GM21360 (cell line): ENCODE data around the gene DNASE1.

Experiments used
- ATAC-seq: cut with Tn5 transposase; IDR thresholded peaks from one replicate; pipeline ENCODE4 v1.9.1; 2021; ENCODE audit warnings: mild to moderate bottlenecking, moderate library complexity; ENCODE audit not compliant: unreplicated experiment

The DNASE1 gene

DNA sequence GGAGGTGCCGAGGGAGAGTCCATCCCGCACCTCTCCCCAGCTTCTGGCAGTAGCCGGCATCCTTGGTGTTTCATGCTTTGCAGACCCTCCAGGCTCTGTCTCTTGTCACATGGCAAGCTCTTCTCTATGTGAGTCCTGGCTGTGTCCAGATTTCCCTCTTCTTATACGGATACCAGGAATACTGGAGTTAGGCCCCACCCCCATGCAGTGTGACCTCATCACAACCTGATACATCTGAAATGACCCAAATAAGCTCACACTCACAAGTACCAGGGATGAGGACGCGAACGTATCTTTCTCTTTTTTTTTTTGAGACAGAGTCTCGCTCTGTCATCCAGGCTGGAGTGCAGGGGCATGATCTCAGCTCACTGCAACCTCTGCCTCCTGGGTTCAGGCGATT is 39.6 kb downstream of the DNASE1 start:
- ATAC-seq: no peak

DNA sequence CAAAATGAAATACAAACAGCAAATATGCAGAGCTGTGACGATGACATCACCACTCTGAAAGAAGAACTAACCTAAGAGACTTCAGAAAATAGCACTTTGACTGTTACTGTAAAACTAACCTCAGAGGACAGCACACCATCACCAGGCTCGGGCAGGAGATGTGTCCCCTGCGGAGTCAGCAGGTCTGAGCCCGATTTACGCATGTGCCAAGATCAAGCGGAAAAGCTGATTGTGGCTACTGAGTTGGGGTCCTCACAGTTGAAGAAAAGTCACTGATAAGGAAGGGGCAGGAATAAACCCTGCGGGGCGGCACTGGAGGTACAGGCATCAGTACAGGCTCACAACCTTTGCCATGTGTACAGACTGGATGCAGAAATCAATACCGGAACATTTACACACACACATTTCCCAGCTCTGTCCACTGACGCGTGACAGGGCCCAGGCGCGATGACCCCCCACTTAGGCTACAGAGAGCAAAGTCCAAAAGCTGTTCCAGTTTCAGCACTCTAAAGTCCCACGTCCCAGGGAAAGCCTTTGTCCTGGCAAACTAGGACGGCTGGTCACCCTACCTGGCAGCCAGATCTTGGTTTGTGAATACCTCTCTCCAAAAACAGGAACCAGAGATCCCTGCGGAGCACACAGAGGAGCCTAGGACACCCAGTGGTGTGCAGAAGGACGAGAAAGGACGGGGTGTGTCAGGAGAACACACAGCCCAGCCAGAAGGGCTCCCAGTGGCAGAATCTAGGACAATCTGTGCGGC is 41.3 kb downstream of the DNASE1 start:
- ATAC-seq: no peak

DNA sequence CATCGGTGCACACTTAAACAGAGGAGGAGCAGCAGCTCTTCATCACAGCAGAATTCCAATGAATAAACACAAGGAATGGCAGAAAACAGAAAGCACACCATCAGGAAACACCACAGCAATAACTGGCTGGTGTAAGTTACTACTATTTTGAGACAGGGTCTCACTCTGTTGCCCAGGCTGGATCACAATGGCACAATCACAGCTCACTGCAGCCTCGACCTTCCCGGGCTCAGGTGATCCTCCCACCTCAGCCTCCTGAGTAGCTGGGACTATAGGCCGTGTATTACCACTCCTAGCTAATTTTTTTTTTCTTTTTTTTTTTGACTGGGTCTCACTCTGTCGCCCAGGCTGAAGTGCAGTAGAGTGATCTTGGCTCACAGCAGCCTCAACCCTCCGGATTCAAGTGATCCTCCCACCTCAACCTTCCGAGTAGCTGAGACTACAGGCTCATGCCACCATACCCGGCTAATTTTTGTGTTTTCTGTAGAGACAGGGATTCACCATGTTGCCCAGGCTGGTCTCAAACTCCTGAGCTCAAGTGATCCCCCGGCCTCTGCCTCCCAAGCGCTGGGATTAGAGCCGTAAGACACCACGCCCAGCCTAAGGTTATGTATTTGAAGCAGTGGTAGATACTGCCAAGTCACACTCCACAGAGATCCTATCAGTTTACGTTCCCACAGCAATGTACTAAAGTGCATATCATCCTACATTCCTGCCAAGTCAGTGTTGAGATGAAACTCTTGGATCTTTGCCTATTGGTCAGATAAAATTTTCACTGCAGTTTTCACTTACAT is 42.1 kb downstream of the DNASE1 start:
- ATAC-seq: no peak

DNA sequence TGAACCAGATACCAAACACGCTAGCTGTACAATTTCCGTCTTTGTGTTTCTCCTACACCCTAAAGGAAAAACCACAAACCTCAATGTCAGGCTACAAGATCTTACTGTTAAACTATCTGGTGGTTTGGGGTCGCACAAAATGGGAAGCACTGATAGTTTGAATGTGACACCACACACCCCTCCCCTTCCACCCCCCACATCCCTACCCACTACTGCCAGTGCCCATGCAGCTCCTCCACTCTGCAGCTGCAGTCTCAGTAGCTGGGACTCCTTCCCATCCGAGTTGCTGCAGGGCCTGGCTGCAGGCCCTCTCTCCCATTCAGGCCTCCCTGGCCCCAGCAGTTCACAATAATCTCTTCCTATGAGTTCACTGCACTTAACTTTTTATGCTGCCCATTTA is 44.5 kb downstream of the DNASE1 start:
- no peak for ATAC-seq

DNA sequence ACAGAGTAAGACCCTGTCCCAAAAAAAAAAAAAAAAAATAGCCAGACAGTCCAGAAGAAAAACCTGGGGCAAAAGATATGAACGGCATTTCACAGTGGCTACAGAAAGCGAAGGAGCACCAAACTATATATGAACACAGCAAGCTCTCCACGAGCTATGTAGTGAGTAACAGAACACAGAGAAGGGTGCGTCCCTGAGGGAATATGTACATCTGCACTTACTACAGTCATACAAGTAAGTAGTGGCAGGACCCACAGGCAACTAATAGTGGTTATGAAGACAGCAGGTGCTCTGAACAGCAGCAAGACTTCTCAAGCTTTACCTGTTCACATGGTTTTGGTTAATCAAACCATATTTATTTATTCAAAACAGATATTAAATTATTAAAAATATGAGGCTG is 47.0 kb downstream of the DNASE1 start:
- ATAC-seq: no peak

DNA sequence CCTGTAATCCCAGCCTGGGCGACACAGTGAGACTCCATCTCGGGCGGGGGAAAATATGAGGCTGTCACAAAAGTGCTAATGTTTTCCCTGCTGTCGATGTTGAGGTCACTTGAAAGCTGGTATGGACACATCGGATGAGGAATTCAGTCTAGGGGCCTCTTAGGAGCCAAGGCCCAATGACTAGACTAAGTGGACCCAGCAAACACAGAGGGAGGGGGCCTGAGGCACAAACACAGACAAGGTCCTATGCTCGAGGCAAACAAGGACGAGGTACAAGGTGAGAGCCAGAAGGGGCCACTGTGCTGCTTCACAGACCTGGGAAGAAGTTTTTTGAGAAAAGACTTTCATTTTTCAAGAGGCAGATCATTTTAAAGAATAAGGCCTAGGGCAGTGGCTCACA is 47.6 kb downstream of the DNASE1 start:
- no peak for ATAC-seq

DNA sequence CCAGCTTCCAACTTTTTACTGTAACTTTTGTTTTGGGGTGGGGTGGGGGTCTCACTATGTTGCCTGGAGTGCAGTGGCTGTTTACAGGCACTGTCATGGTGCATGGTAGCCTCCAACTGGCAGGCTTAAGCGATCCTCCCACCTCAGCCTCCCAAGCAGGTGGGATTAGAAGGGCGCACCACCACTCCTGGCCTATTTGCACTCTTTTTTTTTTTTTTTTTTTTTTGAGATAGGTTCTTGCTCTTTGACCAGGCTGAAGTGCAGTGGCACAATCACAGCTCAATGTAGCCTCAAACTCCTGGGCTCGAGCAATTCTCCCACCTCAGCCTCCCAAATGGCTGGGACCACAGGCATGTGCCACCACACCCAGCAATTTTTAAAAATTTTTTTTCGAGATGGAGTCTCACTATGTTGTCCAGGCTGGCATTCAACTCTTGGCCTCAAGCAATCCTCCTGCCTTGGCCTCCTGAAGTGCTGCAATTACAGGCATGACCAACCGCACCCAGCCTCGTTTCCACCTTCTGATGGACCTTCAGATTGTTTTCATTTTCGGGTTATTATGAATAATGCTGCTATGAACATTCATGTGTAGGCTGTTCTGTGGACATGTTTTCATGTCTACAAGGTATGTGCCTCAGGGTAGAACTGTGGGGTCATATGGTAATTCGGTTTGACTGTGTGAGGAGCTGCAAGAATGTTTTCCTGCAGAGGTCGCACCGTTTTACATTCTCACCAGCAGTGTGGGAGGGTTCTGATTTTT is 51.9 kb downstream of the DNASE1 start:
- no peak for ATAC-seq
